ENCODE measurements around the gene MAN2C1. TPM values are rescaled to one million over a fixed set of nuclear protein-coding genes. Genes with fewer than 3 reads are reported as not detected.

Gene MAN2C1
- total and polyA plus RNA-seq, 7 donors, result 18.0 to 221 (median 130) TPM

DNA sequence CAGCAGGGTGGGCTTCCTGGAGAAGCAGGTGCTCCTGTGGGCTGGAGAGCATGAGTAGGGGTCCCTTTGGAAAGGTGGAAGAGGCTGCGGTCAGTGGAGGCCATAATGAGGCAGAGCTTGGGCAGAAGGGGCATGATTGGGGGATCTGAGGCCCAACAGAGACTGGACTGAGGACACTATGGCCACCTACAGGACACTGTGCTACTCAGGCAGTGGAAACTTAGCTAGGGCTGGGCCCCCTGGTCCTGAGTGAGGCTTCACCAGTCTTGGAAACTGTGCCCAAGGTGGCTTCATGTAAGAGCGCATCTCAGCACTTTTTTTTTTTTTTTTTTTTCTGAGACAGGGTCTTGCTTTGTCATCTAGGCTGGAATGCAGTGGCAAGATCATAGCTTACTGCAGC lies 38.8 kb downstream of the MAN2C1 start:
- H3K27ac ChIP-seq, result no peak overlapping the region
- no peak for TF ChIP-seq POLR2A (IDR thresholded peaks at IDR 0.05)
- no peak for TF ChIP-seq POLR2AphosphoS5 (IDR thresholded peaks at IDR 0.05)
- TF ChIP-seq, protein P1, sequence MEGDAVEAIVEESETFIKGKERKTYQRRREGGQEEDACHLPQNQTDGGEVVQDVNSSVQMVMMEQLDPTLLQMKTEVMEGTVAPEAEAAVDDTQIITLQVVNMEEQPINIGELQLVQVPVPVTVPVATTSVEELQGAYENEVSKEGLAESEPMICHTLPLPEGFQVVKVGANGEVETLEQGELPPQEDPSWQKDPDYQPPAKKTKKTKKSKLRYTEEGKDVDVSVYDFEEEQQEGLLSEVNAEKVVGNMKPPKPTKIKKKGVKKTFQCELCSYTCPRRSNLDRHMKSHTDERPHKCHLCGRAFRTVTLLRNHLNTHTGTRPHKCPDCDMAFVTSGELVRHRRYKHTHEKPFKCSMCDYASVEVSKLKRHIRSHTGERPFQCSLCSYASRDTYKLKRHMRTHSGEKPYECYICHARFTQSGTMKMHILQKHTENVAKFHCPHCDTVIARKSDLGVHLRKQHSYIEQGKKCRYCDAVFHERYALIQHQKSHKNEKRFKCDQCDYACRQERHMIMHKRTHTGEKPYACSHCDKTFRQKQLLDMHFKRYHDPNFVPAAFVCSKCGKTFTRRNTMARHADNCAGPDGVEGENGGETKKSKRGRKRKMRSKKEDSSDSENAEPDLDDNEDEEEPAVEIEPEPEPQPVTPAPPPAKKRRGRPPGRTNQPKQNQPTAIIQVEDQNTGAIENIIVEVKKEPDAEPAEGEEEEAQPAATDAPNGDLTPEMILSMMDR (IDR thresholded peaks at IDR 0.05), result no peak
- no peak for TF ChIP-seq EP300 (IDR thresholded peaks at IDR 0.05)
- WGBS, 2 donors, result 94 to 98% methylated on average over 2 of the region's 2 CpGs
- no peaks in the 10 kb centered on the region for H3K9me3 ChIP-seq
- intact Hi-C loops (cut with DNase I), result no loop called here
- no peaks in the 10 kb centered on the region for H3K27me3 ChIP-seq
- H3K36me3 ChIP-seq, result no peaks in the 10 kb centered on the region
- DNase-seq, result peak; percentile 45
- H3K4me1 ChIP-seq, result no peaks in the 10 kb centered on the region
- no peak overlapping the region for H3K4me3 ChIP-seq

DNA sequence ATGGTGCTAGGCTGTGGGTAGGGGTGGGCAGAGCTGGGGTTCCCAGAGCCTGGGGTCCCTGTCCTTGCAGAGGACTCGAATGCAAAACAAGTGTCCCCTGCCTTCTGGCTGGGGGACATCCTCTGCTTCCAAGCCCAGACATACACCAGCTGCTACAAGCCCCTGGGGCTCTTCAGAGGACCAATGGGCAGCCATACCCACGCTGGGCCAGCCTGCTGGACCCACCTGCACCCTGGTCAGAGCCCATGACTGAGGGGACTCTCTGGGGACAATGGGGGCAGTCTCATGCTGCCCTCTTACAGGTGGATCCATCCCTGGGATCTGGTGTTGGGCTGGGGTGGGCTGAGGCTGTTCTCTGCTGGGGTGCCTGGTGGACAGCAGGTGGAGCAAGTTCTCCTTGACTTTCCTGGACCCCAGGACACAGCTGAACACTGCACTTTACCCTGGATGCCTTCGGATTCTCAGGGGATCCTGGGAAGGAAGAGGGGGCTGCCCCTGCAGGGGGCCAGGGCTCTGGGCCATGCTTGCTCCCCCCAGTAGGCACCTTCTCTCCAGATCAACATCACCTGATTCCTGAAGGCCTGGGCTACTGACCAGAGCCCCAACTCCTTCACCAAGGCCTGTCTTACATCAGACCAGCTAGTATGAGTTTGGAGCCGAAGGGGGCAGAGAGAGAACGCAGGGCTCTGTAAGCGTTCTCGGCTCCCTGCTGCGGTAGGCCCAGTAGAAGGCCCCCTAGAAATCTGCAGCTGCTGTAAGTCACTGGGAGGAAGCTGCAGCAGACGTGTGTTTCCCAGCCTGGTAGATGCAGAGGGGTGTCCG lies 39.7 kb downstream of the MAN2C1 start:
- H3K27me3 ChIP-seq, result no peaks in the 10 kb centered on the region
- H3K27ac ChIP-seq, result no peak overlapping the region
- H3K4me1 ChIP-seq, result no peaks in the 10 kb centered on the region
- no peaks in the 10 kb centered on the region for H3K36me3 ChIP-seq
- DNase-seq, result peak; percentile 49
- no peaks in the 10 kb centered on the region for H3K9me3 ChIP-seq
- intact Hi-C loops (cut with DNase I), result no loop called here
- no peak overlapping the region for H3K4me3 ChIP-seq
- TF ChIP-seq, protein P1 (IDR thresholded peaks at IDR 0.05), result no peak
- no peak for TF ChIP-seq POLR2AphosphoS5 (IDR thresholded peaks at IDR 0.05)
- no peak for TF ChIP-seq POLR2A (IDR thresholded peaks at IDR 0.05)
- TF ChIP-seq EP300 (IDR thresholded peaks at IDR 0.05), result no peak
- WGBS, 2 donors, result 75 to 86% methylated on average over 10 of the region's 10 CpGs

DNA sequence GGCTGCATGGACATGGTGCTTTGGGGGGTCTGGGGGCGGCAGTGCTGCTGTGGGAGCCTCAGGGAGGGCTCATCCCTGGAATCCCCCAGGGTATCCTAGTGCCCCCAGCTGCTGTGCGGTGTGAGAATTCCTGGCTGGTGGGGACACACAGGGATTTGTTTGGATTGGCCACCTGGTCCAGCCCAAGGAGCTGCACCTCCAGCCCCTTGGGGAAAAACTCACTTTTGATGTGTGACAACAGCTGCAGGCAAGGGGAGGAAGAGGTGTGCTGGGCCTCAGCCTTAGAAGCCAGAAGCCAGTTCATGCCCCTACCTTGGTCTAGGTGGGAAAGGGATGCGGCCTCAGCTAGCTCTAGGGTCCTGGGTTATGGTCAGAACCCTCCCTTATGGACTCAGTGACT lies 40.9 kb downstream of the MAN2C1 start:
- H3K9me3 ChIP-seq, result no peaks in the 10 kb centered on the region
- H3K36me3 ChIP-seq, result no peaks in the 10 kb centered on the region
- no peaks in the 10 kb centered on the region for H3K4me1 ChIP-seq
- intact Hi-C loops (cut with DNase I), result no loop called here
- no peak overlapping the region for H3K4me3 ChIP-seq
- DNase-seq, result peak; percentile 50
- H3K27me3 ChIP-seq, result no peaks in the 10 kb centered on the region
- no peak for TF ChIP-seq POLR2AphosphoS5 (IDR thresholded peaks at IDR 0.05)
- TF ChIP-seq, protein P1 (IDR thresholded peaks at IDR 0.05), result no peak
- no peak for TF ChIP-seq EP300 (IDR thresholded peaks at IDR 0.05)
- TF ChIP-seq POLR2A (IDR thresholded peaks at IDR 0.05), result no peak
- WGBS, 2 donors, result 90 to 91% methylated on average over 3 of the region's 3 CpGs
- no peak overlapping the region for H3K27ac ChIP-seq

DNA sequence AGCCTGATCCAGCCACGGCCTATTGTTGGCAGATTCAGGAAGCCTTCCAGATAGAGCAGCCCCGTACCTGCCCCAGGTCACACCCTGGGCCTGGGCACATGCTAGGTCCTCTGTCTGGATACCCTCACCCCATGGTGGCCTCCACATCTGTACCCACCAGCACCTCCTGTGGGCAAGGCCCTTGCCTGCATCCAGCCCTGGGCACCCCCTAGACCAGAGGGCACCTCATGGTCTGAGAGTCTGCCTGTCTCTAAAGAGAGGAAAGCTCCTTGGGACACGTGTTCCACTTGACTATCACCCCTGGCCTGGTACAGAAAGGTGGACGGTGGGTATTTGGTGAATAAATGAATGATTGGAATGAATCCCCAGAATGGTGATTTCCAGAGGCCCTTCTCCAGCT lies 41.4 kb downstream of the MAN2C1 start:
- Histone ChIP-seq H3K36me3 (no peaks in the 10 kb centered on the region), H3K4me3 (no peak overlapping the region), H3K27ac (no peak overlapping the region), H3K4me1 (no peaks in the 10 kb centered on the region), H3K27me3 (no peaks in the 10 kb centered on the region), H3K9me3 (no peaks in the 10 kb centered on the region)
- intact Hi-C loops (cut with DNase I), result no loop called here
- DNase-seq, result peak; percentile 58
- TF ChIP-seq POLR2A (IDR thresholded peaks at IDR 0.05), result no peak
- TF ChIP-seq EP300 (IDR thresholded peaks at IDR 0.05), result no peak
- TF ChIP-seq, protein P1 (IDR thresholded peaks at IDR 0.05), result no peak
- no peak for TF ChIP-seq POLR2AphosphoS5 (IDR thresholded peaks at IDR 0.05)
- WGBS, 2 donors, result 89% methylated on average over 4 of the region's 4 CpGs
